Stimulated activated CD4-positive, alpha-beta T cell treated with anti-CD3 and anti-CD28 coated beads, Interleukin-4, amount 100 ng/mL, for 4 hours (primary cell): ENCODE measurements around the gene INHBB.
A peak's percentile ranks its signal among the peaks of the same experiment; 100 is the strongest.

ENCODE experiments used
- DNase-seq, 2 experiments: peaks; one replicate each; pipeline ENCODE4 v3.0.0-alpha.2; 2020

INHBB gene

DNA sequence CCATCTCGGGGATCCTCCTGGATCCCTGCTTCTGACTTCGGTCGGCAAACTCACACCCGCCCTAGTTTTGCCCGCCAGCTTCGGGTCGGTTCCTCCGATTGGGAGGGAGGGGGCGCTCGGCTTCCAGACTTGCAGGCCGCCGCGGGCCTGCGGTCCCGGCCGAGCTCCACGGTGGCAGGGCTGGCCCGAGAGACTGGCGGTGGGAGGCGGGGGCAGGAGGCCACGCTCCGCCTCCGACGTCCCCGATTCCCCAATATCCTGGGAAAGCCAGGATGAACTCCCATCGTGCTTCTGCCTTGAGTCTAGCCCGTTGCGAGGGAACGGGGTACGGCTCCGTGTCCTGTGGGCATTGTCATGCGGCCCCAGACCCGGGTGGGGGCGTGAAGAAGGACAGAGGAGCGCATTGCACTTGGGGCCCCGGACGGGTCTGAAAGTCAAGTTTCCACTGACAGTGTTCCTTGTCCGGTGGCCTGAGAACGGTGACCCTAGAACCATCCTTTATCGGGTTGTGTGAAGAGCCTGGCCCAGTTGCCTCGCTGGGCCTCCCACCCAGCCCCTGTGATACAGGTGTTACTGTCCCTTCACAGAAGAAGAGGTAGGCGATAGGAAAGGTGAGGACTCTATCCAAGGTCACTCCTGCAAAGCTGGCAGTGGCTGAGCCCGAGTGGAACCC lies 2.4 kb upstream of the INHBB start:
- DNase-seq: peak; percentile 46 to 60

- DNase-seq: peak in 1 of 2 experiments; percentile 11
These were observed 1.5 kb upstream of the INHBB start for GRCh38 chr2:120344214-120344975.

GRCh38 chr2:120344976-120345581 lies 857 bp upstream of the INHBB start:
- peak in 1 of 2 experiments; percentile 27 for DNase-seq

DNA sequence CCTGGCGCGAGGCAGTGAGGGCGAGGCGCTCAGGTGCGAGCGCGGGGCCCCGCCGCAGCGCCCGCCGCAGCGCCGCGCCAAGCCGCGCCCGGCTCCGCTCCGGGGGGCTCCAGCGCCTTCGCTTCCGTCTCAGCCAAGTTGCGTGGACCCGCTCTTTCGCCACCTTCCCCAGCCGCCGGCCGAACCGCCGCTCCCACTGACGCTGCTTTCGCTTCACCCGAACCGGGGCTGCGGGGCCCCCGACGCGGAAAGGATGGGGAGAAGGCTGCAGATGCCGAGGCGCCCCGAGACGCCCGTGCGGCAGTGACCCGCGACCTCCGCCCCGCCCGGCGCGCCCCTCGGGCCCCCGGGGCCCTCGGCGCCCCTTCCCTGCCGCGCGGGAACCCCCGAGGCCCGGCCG lies 328 bp upstream of the INHBB start:
- no peak for DNase-seq

DNA sequence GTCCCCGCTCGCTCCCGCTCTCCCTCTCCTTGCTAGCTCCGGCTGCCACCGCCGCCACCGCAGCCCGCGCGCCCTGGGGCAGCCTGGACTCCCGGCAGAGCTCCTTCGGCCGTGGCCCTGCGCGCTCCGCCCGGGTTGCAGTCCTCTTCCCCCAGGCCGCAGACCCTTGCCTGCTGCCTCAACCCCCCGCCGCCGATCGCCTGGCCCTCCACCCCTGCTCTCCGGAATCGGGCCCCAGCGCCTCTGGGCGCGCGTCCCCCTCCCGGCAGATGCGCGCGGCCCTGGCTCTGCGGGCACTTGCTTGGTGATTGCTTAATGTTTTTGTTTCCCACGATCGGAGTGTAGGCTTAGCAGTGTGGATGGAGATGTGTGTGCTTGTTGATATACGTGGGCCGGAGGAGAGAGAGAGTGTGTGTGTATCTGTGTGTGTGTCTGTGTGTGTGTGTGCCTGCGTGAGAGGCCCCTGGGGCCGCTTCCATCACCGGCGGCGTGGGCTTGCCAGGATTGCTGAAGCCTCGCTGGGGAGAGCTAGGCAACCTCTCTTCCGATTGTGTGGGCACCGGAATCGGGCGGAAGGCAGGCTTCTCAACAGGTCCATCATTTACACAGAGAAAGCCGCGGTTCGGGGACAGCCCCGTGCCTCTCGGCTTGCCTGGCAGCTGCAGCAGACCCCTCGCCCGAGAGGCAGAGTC lies 877 bp downstream of the INHBB start:
- peak; percentile 10 to 21 for DNase-seq

DNA sequence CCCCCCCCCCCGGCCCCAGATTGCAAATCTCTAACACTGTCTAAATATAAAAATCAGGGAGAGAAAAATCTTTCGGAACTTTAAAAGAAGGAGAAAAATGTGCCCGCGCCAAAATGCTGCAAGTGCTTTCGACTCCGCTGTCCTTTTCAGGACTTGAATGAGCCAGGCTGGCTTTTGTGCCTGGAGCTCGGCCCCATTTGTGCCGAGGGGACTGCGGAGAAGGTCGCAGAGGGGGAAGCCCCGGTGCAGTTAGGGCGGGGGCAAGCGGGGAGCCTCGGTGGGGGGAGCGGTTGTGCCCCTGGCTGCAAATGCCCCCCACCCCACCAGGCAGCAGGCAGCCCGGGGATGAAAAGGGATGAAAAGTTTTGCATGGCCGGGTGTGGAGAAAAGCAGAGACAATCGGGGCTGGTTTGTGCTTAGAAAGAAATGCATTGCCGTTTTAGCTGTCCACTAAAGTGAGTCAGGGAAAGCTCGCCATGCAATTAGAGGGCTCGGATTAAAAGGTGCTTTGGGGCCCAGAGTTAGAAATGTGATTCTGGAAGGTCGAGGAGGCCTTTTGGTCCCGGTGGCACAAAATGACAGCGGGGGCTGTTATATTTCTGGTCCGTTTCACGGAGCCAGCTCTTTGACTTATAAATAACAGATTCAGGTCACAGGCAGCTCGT lies 1.6 kb downstream of the INHBB start:
- DNase-seq: no peak

GRCh38 chr2:120348134-120348736 lies 2.3 kb downstream of the INHBB start:
- DNase-seq: no peak

GRCh38 chr2:120348737-120349439 lies 3.0 kb downstream of the INHBB start:
- no peak for DNase-seq

DNA sequence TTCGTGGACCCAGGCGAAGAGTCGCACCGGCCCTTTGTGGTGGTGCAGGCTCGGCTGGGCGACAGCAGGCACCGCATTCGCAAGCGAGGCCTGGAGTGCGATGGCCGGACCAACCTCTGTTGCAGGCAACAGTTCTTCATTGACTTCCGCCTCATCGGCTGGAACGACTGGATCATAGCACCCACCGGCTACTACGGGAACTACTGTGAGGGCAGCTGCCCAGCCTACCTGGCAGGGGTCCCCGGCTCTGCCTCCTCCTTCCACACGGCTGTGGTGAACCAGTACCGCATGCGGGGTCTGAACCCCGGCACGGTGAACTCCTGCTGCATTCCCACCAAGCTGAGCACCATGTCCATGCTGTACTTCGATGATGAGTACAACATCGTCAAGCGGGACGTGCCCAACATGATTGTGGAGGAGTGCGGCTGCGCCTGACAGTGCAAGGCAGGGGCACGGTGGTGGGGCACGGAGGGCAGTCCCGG lies 3.5 kb downstream of the INHBB start:
- no peak for DNase-seq

- DNase-seq: no peak
These were observed 4.1 kb downstream of the INHBB start for GRCh38 chr2:120350080-120350479.

DNA sequence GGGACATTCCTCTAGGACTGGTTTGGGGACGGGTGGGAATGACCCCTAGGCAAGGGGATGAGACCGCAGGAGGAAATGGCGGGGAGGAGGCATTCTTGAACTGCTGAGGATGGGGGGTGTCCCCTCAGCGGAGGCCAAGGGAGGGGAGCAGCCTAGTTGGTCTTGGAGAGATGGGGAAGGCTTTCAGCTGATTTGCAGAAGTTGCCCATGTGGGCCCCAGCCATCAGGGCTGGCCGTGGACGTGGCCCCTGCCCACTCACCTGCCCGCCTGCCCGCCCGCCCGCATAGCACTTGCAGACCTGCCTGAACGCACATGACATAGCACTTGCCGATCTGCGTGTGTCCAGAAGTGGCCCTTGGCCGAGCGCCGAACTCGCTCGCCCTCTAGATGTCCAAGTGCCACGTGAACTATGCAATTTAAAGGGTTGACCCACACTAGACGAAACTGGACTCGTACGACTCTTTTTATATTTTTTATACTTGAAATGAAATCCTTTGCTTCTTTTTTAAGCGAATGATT lies 4.9 kb downstream of the INHBB start:
- DNase-seq: no peak

DNA sequence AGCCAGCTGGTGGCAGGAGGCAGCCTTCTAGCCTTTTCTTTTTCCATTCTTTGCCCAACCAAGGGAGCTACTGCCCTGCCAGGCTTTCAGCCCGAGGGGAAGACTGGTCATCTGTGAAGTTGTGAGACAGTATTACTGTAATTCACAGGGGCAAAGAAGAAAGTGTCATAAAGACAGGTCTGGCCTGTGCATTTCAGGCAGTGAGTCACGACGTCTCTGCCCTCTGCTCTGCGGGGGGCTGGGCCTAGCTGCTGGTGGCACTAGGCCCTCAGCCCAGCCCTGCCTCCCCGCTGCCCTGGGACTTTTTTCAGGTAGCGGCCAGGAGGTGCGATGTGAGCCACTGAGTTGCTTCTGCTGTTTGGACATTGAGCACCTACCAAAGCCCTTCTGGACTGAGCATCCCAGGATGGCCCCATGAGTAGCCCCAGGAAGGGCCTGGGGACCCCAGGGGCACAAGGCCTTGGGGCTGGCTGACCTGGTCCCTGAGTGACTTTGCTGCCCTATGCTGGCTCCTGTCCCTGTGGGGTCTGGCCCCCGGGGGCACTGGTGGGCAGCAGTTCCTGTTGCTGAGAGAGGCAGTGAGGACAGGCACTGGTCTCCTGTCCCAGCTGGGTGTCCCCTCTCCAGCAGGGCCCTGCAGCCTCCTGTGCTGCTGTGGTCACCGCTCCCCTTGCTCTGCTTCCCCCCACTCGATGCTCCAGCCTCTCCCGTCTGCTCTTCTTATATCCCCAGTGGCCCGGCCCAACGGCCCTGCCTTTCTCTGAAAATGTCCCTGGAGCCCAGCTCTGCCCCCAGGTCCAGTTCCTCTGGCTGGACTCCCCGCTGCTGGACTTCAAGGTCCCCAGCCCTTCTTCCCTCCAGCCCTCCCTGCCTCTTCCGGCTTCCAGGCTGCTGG lies 7.0 kb downstream of the INHBB start:
- no peak for DNase-seq

- no peak for DNase-seq
These were observed 7.6 kb downstream of the INHBB start for GRCh38 chr2:120353591-120353898.

DNA sequence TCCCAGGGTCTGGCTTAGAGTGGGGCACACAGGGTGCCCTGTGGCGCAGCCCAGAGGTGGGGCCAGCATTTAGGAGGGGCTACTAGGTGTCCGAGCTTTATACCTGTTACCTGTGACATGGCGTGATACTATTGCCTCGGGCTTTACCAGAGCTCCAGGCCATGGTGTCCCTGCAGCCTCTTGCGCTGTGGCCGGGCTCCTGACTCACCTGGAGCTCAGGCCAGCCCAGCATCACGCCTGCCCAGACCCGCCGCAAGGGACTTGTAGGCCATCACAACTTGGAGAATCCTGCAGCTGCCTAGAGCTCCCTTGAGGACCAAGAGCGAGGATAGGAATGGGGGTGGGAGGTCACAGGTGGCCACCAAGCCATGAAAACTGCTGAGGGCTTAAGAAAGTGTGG lies 8.0 kb downstream of the INHBB start:
- no peak for DNase-seq

DNA sequence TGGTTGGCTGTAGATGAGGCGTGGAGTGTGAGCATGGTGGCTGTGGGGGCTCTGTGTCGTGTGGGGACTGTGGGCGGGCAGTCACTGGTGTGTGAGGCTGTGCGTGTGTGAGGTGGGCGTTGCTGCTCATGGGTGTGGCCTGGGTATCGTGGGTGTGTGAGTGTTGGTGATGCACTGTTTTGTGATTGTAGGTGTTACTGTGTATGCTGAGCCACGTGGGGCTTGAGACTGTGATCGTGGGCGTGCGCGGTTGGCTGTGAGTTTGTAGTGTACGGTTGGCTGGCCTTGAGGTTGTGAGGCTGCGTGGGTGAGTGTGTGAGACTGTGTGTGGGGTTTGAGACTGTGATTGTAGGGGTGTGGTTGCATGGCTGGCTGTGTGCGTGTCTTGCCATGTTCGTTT lies 8.5 kb downstream of the INHBB start:
- peak in 1 of 2 experiments; percentile 19 for DNase-seq

DNA sequence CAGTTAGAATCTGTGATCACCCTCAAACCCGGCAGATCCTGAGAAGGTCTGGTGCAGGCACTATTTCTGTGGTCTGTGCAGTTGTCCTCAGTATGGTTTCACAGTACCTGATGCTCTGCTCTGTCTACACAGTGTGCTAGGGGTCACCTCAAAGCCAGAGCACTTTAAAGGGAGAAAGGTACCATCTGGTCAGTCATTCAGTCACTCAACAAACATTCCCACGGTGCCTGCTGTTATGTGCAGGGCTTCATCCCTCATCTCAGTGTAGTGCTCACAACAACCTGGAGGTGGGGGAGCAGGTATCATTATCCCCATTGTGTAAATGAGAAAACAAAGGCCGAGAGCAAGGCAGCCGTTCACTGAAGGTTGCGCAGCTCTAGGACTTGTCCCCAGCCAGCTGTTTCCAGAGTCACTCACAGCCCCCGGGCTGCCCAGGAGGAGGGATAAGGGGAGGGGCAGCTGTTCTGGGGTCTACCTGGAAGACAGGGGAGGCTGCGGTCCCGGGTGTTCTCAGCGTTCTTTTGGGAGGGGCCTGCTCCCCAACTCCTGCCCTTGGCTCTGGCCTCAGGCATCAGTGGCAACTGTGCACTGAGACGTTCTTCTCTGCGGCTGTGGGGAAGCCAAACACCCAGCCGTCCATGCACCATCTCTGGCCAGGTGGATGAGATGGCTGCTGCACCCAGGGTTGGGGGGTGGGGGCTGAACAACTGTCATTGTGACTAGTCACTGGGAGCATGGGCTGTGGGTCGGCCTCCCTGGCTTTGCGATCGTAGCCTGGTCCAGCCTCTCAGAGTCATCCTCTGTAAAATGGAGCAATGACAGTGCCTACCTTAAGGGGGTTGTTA lies 9.2 kb downstream of the INHBB start:
- DNase-seq: no peak

GRCh38 chr2:120355780-120356266 lies 9.9 kb downstream of the INHBB start:
- no peak for DNase-seq

GRCh38 chr2:120357768-120358167 lies 11.8 kb downstream of the INHBB start:
- no peak for DNase-seq

DNA sequence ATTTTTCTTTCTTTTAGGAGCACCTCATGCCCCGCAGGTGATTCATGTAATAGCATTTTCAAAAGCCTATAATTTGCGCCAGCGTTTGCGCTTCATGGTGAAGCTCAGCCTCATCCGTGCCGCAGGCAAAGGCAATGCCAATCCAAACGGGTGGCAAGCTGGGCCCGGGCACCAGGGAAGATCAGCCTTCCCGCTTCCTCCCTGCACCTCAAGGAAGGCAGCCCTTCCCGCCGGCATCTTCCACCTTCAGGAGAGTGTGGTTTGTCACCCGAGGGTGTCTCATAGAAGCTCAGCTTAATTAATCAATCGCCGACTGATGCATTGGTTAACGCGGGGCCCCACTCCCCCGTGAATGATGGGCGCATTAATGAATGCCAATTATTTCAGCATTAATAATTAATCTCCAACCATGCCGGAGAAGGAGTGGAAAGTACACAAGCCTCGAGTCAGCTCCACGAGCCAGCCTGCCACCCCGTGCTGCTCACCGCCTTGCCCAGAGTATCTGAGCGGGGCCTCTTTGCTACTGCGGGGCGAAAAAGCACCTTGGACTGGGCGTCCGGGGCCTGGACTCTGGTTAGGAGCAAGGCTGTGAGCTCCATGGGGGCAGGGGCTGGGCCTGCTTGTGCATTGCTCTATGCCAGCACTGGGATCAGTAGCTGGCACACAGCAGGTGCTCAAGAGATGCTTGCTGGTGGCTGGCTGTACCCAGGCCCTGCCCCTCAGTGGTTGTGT lies 13.0 kb downstream of the INHBB start:
- DNase-seq: no peak
